A172 (cell line): ENCODE results near the gene EFHC2. TPM values are rescaled to one million over a fixed set of nuclear protein-coding genes. Genes with fewer than 3 reads are reported as not detected.
"Not testable (repeated sequence)": the region's sequence is repeated elsewhere in the genome, so short reads cannot be mapped to it uniquely, and the experiment has no call there.

ENCODE experiments used
- DNase-seq: peaks from one replicate; pipeline ENCODE4 v3.0.0-alpha.2; 2015; ENCODE audit warnings: low spot score
- total RNA-seq: library from RNA; depleted of rRNA; stranded (reverse); fragments of >200 nt; shearing (Covaris generic); gene quantifications from 2 replicates; pipeline ENCODE4 v1.2.3, GENCODE V29; 2014

The EFHC2 gene
- total RNA-seq, 1 experiment from 2014 or later = 0.91 TPM

- DNase-seq = no peak
Measured at GRCh38 chrX:44291468-44292092, 51.9 kb downstream of the EFHC2 start.

DNA sequence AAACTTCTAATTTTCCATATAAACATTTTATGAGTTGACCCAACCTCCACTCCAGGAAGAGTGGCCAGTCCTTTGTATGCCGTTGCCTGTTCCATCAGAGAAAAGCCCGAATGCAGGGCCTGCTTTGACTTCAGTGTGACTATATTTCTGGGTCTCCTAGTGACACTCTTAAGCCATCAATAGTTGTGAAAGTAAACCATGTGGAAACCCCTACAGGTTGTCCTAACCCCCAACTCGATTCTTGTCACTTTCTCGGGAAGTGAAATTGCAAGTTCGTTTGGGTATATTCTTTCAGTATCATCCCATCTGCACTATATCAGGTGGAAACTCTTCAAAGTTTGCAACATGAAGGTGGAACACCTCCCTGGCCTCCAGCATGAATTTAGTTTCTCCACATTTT, 52.8 kb downstream of the EFHC2 start:
- DNase-seq = no peak

GRCh38 chrX:44282753-44283152, 60.7 kb downstream of the EFHC2 start:
- DNase-seq = no peak

- DNase-seq = no peak
Measured at GRCh38 chrX:44280116-44280515, 63.4 kb downstream of the EFHC2 start.

GRCh38 chrX:44274096-44274495, 69.4 kb downstream of the EFHC2 start:
- DNase-seq = no peak

GRCh38 chrX:44267861-44268260, 75.6 kb downstream of the EFHC2 start:
- DNase-seq = no peak

GRCh38 chrX:44267116-44267515, 76.4 kb downstream of the EFHC2 start:
- no peak for DNase-seq

GRCh38 chrX:44265559-44265958, 77.9 kb downstream of the EFHC2 start:
- DNase-seq = no peak

DNA sequence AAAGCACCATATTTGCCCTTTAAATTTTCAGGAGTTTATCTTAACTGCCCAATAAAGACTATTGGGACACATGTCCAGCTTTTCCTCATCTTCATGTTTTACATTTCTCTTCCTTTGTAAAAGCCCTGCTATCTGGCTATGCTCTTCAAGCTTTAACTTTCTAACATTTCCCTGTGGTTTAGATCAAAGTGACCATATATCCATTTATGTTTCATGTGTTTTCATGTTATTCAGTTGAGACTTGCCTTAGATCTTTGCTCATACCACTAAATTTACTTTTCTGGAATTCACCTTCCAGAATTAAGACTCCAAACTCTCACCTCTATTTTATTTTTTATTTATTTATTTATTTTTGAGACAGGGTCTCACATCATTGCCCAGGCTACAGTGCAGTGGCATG, 78.5 kb downstream of the EFHC2 start:
- no peak for DNase-seq

DNA sequence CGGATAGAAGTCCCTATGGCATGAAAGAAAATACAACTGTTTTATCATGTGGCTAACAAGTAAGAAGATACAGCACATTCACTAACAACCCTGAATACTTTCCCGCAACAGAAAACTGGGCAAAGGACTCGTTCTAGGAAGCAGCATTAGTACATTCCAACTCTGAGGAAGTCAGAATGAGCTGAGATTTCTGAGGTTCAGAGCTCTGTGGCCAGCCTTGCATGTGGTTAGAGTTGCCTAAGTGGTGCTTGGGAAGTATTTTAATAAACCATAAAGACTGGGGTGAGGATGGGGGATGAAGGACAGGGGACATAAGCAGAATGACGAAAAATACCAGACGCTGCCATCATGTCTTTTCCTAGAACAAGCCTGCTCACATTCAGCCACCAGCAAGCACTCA, 82.2 kb downstream of the EFHC2 start:
- DNase-seq = no peak

DNA sequence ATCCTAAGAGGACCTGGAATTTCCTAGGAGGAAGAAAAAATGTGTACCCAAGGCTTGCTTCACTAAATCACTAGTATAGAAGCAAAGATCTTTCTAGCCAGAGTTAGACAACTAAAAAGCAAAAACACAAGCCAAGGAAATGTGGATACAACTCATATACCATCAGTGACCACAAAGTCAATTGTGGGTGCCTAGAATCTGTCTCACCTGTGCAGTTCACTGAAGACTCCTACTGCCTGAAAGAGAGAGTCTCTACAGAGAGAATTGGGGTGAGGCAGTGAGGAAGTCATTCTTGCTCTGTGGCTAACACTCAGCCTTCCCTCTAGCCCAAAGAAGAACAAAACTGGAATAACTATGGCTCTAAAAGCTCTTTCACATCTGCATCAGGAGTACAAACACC, 82.9 kb downstream of the EFHC2 start:
- DNase-seq = no peak

DNA sequence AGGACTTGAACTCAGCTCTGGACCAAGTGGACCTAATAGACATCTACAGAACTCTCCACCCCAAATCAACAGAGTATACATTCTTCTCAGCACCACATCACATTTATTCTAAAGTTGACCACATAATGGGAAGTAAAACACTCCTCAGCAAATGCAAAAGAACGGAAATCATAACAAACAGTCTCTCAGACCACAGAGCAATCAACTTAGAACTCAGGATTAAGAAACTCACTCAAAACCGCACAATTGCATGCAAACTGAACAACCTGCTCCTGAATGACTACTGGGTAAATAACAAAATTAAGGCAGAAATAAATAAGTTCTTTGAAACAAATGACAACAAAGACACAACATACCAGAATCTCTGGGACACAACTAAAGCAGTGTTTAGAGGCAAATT, 87.7 kb downstream of the EFHC2 start:
- DNase-seq = not testable (repeated sequence)

- DNase-seq = no peak
Measured at GRCh38 chrX:44253575-44253942, 89.9 kb downstream of the EFHC2 start.

DNA sequence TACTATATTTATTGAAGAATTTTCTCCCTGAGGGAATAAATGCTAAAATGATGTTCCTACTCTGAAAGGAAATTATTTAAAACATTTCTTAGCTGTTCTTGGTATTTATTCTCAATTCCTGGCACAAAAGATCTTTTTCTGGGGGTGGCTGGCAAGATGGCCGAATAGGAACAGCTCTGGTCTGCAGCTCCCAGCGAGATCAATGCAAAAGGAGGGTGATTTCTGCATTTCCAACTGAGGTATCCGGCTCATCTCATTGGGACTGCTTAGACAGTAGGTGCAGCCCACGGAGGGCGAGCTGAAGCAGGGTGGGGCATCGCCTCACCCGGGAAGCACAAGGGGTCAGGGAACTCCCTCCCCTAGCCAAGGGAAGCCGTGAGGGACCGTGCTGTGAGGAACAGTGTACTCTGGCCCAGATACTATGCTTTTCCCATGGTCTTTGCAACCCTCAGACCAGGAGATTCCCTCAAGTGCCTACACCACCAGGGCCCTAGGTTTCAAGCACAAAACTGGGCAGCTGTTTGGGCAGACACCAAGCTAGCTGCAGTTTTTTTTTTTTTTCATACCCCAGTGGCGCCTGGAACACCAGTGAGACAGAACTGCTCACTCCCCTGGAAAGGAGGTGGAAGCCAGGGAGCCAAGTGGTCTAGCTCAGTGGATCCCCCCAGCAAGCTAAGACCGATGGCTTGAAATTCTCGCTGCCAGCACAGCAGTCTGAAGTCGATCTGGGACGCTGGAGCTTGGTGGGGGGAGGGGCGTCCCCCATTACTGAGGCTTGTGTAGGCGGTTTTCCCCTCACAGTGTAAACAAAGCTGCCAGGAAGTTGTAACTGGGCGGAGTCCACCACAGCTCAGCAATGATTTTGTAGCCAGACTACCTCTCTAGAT, 90.5 kb downstream of the EFHC2 start:
- DNase-seq = peak; percentile 65

DNA sequence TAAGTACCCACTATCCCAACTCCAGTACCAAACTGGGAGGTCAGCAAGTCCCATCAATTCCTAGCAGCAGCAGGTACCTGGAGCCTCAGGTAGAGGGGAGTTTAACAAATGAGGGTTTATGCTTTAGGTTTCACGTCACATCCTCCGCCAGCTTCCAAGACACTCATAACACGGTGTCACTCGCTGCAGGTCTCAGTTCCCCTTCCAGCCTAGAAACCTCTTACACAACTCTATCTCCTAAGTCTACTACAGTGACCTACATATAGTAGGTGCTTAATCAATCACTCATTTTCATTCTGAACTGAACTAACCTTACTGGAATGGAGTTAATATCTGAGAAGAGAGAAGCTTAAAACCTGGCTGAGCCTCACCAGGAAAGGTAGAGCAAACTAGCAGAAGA, 96.0 kb downstream of the EFHC2 start:
- DNase-seq = no peak

DNA sequence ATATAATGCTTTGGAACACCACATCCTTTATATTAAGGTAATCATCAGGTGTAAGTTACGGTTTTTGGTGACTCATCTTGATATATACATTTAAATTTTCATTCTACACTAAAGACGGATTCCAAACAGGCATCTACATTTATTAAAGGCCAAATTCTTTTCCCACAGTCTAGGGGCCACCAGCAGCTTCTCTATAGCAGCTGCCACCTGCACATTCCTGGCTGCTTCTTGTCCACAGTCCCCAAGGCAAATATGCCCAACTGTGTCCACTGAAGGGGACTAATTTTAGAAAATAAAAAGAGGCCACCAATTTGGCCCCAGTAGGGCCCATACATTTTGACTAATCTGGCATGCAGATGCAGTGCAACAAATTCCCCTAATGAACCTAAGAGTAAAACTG, 96.6 kb downstream of the EFHC2 start:
- DNase-seq = no peak

- no peak for DNase-seq
Measured at GRCh38 chrX:44245733-44246132, 97.7 kb downstream of the EFHC2 start.

DNA sequence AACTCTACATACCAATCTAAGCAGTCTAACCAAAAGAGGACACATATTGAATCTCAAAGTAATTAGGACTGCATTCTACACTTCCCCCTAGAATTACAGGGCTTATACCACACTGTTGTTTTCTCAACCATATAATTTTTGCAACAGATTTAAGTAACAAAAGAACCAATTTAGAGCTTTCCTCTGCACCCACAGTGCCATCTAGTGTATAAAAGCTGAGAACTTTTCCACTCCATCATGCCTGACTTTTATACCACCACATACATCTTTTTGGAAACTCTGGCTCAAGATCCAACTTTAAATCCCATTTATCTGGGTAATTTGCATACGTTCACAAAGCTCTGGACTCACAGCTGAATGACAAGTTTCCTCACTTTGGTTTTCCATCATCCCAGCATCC, 99.5 kb downstream of the EFHC2 start:
- DNase-seq = peak; percentile 35

DNA sequence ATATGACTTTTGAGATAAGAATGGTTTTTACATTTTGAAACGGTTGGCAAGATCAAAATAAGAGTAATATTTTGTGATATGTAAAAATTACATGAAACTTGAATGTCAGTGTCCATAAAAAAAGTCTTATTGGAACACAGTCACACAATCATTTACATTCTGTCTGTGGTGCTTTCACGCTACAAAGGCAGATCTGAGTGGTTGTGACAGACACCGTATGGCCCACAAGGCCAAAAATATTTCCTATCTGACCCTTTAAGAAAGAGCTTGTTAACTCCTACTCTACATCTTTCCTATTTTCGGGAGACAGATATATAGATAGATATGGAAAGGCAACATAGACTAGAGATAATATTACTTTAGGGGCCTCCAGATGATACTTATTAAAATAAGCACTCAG, 101.9 kb downstream of the EFHC2 start:
- no peak for DNase-seq

GRCh38 chrX:44240036-44240435, 103.4 kb downstream of the EFHC2 start:
- no peak for DNase-seq

- DNase-seq = no peak
Measured at GRCh38 chrX:44239036-44239435, 104.4 kb downstream of the EFHC2 start.

DNA sequence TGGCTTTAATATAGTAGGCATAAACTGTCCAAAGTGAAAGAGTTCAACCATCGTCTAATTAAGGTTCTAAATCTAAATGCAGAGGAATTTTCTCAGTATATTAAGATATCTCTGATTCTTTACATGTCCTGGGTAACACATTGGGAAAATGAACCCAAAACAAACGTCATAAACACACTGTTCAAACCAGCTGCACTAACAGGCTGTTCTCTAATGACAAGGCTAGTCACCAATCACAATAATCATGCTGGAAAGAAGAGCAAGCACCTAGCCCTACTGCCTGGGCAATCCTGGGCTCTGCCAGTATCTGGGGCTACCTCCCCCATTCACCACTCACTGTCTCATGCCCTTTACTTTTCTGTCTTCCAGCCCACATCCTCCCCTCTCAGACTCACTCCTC, 107.9 kb downstream of the EFHC2 start:
- DNase-seq = no peak

GRCh38 chrX:44234541-44234940, 108.9 kb downstream of the EFHC2 start:
- DNase-seq = no peak

DNA sequence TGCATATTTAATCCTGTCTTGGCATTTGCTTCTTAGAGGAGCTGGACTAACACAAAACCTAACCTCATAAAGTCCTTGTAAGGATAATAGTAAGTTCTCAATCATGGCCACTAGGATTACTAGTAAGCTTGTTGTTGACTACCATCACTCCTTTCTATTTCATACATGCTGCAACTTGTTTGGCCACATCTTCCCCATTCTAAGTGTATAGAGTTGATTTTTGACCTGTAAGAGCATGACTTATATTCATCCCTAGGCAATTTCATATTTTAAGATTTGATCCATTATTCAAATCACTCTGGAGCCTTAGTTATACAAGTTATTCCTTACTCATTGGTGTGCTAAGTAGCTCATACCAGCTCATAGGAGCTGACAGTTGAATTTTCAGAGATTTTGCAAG, 109.4 kb downstream of the EFHC2 start:
- no peak for DNase-seq
